HG02642 (cell line): Measurements from ENCODE around the gene MND1.
A peak's percentile ranks its signal among the peaks of the same experiment; 100 is the strongest.
"Not testable (repeated sequence)": the region's sequence is repeated elsewhere in the genome, so short reads cannot be mapped to it uniquely, and the experiment has no call there.

Source experiments
- ATAC-seq: cut with Tn5 transposase; IDR thresholded peaks from one replicate; pipeline ENCODE4 v1.9.1; 2021; ENCODE audit warnings: mild to moderate bottlenecking; ENCODE audit not compliant: unreplicated experiment, poor library complexity

Gene MND1

DNA sequence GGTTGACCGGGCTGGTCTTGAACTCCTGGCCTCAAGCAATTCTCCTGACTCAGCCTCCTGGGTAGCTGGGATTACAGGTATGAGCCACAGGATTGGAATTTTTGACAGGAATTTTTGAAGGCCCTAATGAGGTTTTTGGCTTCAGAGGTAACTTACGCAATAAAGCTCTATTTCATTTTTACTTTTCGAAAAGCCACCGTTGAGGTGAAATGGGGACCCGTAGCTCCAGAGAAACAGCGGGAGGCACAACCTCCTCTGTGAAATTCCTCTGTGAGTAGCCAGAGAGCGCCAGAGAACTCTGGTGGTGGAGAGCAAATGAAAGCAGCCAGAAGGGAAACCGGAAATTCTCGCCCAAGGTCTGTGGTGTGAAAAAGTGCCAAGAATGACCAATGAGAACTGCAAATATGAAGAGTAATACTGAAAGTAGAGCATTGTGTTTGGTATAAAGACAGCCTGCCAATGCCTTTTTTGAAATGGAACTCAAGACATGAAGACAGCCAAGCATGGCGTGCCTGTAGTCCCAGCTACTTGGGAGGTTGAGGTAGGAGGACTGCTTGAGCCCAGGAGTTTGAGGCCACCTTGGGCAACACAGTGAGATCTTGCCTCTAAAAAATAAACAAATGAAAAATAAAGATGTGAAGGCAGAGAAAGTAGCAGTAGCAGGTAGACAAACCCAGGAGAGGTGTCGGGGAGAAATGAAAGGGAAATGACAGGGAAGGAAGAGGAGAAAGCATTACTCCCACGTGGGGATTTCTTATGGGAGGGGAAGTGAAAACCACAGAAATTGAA, 88.7 kb downstream of the MND1 start:
- ATAC-seq: peak; percentile 94

DNA sequence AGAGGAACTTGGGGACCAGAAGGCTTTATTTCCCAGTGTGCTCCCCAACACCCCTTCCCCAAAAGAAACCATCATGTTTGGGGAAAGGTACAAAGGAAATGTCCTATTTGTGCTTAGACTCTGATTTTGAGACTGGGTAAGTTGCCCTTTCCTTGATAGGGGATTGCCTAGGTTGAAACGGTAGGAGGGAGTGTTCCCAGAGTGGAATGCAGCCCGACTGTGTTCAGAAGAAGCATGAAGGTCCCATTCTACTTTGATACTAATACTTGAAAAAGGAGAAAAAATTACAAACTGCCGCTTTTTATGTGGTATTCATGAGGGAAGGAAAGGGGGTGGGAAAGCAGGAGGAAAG, 89.2 kb downstream of the MND1 start:
- ATAC-seq: no peak

DNA sequence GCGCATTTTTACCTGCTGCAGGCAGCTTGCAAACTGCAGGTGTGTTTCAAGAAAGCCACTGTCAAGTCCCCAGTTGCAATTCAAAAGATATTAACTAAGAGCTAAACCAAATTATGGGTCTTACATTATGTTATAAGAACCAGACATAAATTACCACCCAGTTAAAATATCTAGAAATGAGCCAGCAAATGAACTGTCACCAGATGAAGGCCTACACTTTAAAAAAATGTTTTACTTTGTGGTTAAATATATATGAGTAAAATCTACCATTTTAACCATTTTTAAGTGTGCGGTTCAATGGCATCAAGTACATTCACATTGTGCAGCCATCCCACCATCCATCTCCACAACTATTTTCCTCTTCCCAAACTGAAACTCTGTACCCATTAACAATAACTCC, 89.7 kb downstream of the MND1 start:
- no peak for ATAC-seq

DNA sequence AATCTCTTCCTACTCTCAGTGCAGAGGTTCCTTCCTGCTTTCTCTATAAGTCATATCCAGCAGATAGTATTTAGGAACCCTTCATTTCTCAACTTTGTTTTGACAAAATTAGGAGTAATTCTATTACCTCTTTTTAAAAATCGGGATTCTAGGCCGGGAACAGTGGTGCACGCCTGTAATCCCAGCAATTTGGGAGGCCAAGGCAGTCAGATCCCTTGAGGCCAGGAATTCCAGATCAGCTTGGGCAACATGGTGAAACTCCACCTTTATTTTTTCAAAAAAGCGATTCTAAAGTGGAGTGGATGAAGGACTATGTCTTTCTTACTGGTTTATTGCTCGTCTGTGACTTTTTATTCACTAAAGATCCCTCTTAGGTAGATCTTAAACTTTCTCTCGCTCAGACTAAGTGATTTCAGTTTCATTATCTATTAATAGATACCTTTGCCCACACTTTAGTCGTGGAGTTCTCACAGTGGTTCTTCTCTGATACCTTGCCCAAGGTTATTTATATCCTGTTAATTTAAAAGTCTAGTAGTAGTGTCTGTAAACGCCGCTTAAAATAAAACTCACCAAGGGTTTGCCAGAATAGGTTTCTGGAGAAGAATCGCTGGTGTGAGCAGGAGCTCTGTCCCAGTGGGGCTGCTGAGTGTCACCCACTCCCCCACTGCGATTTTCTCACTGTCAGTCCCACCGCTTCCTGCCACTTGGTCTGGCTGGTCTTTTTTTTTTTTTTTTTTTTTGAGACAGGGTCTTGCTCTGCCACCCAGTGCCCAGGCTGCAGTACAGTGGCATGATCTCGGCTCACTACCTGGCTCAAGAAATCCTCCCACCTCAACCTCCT, 94.6 kb downstream of the MND1 start:
- ATAC-seq: peak; percentile 75

DNA sequence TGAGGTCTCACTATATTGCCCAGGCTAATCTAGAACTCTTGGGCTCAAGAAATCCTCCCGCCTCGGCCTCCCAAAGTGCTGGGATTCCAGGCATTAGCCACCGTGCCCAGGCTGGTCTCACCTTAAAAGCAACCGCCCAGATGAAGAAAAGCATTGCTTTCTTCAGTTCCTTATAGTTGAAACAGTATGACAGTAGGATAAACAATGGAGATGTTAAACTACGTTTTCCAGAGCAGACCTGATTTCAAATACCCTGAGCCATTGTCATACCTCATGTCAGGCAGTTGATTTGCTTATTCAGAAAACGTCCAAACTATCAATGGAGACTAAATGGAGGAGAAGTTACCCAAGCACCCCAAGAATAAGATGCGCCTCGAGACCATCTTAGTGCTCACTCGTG, 95.3 kb downstream of the MND1 start:
- peak; percentile 2 for ATAC-seq

DNA sequence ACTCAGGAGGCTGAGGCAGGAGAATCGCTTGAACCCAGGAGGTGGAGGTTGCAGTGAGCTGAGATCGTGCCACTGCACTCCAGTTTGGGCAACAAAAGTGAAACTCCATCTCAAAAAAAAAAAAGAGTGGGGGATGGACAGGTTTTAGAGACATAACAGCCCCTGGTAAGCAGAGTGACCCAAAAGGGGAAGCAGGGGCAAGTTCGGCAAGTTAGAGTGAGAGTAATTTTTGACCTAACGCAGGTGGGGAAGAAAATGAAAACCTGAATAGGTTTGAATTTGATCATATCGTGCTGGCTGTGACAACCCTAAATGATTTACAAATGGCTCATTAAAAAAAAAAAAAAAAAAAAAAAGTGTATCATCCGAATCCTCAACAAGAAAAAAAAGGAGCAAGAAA, 96.0 kb downstream of the MND1 start:
- ATAC-seq: no peak

DNA sequence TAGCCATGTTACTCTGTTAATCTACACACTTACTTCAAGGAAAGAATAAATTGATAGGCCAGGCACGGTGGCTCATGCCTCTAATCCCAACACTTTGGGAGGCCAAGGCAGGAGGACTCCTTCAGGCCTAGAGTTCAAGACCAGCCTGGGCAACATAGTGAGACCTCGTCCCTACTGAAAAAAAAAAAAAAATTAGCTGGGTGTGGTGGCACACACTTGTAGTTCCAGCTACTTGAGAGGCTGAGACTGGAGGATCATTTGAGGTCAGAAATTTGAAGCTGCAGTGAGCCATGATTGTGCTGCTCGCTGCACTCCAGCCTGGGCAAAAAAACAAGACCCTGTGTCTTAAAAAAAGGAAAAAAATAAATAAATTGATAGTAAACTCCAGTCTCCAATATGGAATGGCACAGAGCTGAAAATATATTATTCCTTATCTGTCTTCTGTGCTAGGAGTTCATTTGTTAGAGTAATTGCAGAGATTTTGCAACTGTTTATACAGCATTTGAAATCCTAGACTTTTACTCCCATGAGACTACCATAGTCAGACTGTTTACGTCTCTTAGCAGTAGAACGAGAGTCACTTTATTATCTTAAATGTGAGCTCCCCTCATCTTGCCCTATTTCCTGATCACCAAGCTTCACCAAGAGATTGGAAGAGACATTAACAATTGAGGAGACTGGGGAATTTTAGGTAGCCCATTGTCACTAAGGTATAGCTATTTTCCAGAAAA, 102.9 kb downstream of the MND1 start:
- no peak for ATAC-seq

DNA sequence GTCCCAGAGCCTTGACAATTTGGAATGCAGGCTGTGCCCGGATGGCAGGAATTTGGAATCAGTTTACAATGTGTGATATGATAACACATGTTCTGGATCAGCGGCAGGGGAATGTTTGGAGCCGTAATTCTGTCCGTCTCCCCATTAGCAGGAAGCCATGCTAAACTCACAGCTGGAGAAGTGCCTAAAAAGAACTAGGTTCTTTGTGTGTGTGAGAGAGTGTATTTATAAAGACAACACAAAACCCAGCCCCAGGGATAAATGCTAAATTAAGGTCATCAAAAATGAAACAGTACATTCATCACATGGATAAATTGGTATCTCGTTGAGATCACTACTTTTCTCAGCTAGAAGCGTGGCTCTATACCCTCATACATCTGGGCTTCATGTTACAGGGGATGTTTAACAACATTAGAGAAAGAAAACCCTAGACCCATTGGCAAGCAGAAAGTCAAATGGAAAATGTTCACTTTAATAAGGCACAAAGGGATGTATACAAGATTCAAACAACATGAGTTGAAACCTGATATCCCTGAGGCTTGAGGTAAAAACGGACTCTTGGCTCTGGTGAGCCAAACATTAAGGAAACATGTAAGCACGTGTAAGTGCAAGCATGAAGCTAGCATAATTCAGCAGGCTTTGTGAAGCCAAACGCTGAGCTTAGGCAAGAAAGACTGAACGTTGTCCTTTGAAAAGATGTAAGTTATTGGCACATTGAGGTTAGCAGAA, 103.7 kb downstream of the MND1 start:
- ATAC-seq: no peak

DNA sequence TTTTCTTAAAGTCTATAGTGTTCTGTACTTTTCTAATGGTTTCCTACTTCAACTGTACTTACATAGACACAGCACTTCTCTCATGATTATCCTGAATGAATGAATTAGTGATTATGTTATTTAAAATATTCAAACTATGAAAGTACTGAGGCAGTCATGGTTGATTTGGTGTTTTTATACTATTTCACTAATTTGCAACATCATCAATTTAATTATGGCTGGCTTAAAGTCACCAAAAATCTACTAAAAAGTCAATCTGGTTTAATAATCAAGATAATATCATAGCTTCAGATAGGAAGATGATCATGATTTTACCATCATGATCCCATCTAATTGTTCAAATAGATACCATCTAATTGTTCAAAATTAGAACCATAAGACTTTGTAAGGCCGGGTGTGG, 104.8 kb downstream of the MND1 start:
- ATAC-seq: no peak

DNA sequence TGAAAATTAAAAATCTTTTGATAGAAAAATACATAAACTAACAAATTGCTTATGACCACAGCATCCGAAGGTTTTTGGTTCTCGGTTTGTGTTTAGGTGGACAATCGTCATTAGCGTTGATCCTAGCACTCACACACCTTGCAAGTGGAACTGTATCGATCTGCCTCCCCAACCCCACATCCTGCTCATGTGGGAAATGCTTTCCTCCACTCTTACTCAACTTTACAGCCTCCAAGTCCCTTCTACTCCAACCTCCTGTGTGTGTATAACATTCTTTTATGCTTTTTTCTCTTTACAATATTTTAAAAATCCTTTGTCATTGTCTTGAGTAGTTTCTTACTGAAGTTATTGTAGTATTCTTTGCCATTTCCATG, 106.0 kb downstream of the MND1 start:
- ATAC-seq: no peak

DNA sequence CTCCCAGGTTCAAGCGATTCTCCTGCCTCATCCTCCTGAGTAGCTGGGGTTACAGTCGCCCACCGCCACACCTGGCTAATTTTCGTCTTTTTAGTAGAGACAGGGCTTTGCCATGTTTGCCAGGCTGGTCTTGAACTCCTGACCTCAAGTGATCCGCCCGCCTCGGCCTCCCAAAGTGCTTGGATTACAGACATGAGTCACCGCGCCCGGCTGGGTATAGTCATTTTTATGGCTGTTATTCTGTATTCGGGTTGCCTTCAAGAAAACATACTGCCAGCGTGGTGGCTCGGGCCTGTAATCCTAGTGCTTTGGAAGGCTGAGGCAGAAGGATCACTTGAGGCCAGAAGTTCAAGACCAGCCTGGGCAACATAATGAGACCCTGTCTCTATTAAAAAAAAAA, 106.7 kb downstream of the MND1 start:
- not testable (repeated sequence) for ATAC-seq

DNA sequence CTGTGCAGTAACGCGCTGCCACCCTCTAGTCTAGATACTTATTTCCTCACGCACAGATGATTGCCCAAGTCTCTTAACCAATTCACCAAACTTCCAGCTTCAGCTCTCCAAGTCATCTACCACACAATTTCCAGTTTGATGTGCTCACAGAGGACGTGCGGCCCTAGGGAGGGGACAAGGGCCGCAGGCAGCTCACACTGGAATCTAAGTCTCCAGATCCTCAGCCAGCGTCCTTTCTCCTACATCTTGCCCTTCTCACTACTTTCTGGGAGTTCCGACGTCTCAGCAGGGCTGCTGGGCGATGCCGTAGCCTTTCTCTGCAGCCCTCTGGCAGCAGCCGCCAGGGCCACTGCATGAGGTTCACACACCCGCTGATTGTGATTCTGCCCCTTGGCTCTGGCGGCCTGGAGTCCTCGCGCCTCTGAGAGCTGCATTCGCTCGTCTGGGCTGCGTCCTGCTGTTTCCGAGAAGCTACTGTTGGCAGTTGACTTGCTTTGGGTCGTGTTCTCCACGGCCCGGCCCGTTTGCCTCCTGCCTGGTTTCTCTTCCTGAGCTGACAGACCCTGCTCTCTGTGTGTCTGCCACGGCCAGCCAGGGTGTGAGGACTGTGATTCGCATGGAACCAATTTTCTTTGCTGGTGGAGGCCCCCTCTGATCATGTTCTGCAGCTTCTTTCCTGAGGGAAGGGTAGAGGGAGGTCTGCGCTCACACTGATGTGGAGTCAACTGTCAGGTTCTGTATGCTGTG, 107.6 kb downstream of the MND1 start:
- no peak for ATAC-seq

DNA sequence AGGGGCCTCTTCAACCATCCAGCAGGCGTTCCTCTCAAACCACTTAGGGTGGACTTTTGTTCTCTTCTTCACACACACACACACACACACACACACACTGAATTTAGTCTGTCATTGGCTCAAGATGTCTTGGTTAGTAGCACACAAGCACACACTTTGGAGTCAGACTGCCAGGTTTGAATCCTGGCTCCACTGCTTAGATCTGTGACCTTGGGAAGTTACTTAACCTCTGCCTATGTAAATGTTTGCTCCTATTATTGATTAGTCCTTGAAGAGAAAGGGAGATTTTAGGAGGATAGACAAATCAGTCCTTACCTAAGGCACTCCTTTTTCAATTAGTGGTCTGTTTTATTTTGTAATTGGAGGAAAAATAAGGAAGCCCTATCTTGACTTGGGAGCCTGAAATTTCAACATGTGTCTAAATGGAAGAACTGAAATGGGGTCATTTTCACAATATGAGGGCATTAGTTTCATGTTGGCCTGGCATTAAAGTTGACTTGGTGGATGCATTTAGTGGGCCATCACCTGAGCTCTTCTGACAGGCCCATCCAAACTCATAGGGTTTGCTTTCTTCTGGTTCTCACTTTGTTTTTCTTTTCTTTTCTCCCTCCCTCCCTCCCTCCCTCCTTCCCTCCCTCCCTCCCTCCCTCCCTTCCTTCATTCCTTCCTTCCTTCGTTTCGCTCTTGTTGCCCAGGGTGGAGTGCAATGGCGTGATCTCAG, 108.3 kb downstream of the MND1 start:
- ATAC-seq: no peak

DNA sequence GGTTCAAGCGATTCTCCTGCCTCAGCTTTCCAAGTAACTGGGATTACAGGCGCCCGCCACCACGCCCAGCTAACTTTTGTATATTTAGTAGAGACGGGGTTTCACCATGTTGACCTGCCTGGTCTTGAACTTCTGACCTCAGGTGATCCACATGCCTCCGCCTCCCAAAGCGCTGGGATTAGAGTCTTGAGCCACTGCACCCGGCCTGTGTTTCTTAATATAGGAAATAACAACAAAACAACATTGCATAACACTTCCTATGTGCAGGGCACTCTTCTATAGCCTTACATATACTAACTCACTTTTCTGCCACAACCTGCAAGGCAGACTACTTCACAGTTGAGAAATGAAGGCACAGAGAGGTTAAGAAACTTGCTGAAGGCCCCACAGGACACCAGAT, 108.9 kb downstream of the MND1 start:
- no peak for ATAC-seq

DNA sequence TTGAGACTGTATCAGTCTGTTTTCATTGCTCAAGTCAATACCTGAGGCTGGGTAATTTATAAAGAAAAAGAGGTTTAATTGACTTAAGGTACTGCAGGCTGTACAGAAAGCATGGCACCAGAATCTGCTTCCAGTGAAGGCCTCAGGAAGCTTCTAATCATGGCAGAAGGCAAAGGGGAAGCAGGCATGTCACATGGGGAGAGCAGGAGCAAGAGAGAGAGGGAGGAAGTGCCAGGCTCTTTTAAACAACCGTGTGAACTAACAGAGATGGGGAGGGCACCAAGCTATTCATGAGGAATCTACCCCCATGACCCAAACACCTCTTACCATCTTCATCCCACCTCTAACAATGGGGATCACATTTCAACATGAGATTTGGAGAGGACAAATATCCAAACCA, 114.5 kb downstream of the MND1 start:
- ATAC-seq: no peak

DNA sequence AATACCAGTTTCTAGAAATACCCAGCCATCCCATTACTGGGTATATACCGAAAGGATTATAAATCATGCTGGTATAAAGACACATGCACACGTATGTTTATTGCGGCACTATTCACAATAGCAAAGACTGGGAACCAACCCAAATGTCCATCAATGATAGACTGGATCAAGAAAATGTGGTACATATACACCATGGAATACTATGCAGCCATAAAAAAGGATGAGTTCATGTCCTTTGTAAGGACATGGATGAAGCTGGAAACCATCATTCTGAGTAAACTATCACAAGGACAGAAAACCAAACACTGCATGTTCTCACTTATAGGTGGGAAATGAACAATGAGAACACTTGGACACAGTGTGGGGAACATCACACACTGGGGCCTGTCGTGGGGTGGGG, 117.1 kb downstream of the MND1 start:
- not testable (repeated sequence) for ATAC-seq

DNA sequence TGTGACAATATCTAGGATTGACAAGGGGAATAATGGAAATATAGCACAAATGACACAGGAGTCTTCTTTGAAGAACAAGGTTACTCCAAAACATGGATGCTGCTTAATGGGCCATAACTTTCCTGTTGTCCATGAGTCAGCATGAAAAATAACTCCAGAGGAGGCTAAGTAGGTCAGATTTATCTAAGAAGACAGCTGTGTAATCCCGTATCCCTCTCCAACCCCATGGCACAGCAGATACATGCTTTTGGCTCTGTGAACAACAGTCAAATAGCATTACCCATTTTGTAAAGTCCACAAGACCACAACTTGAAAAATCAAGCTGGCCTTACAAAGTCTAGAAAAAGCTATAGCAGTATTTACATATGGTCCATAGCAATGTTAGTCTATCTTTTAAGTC, 119.6 kb downstream of the MND1 start:
- ATAC-seq: no peak
